ENCODE results near the gene STEAP4. TPM values are rescaled to one million over a fixed set of nuclear protein-coding genes. Genes with fewer than 3 reads are reported as not detected.

STEAP4 gene
- total and polyA plus RNA-seq, 2 of the 13 experiments (the other 11 are each of a cell fraction or from before 2014, with no cell fraction given): not detected

GRCh38 chr7:88347090-88347489 lies 40.4 kb upstream of the STEAP4 start:
- POLR2A ChIA-PET: no interaction called here

More at GRCh38 chr7:88347090-88347489, 40.4 kb upstream of the STEAP4 start:
- Histone ChIP-seq H3K9me3 (ENCODE audit: low read length) (no peaks in the 10 kb centered on the region), H3K4me2 (ENCODE audit: low read depth, low read length) (no peak overlapping the region), H2AFZ (ENCODE audit: low read length) (no peak overlapping the region), H3K36me3 (replicated peaks in 1 of 2; ENCODE audit: control insufficient read depth in 1 of 2, insufficient read depth in 2 of 2, low read length in 2 of 2) (no peaks in the 10 kb centered on the region), H3K79me2 (ENCODE audit: insufficient read depth, low read length) (no peaks in the 10 kb centered on the region), H3K4me3 (replicated peaks in 1 of 3; ENCODE audit: insufficient read depth in 1 of 3, low read depth in 2 of 3, low read length in 3 of 3) (no peak overlapping the region), H4K20me1 (ENCODE audit: insufficient read depth, low read length) (no peaks in the 10 kb centered on the region), H3K27me3 (ENCODE audit: control insufficient read depth in 1 of 2, insufficient read depth in 2 of 2, low read length in 2 of 2) (peaks cover 1 to 5% of the 10 kb centered on the region in 2 experiments; a peak in 2 of 5 replicates), H3K27ac (ENCODE audit: extremely low read length, insufficient read depth, low read length) (no peak overlapping the region), H3K9ac (ENCODE audit: insufficient read depth, low read depth, low read length) (no peak overlapping the region), H3K4me1 (ENCODE audit: insufficient read depth, low read length) (no peaks in the 10 kb centered on the region)
- FAIRE-seq (no peak), DNase-seq (ENCODE audit: low spot score) (no peak), ATAC-seq (peak; percentile 51; the same call in 2 of the 3 replicates)
- no peak for TF ChIP-seq ZNF83 (CRISPR knock-in tag; IDR thresholded peaks at IDR 0.05; ENCODE audit: borderline replicate concordance)
- TF ChIP-seq ZNF552 (CRISPR knock-in tag; IDR thresholded peaks at IDR 0.05; ENCODE audit: borderline replicate concordance): no peak
- no peak for TF ChIP-seq EP300 (IDR thresholded peaks at IDR 0.05; ENCODE audit: low read depth in 2 of 2, low read length in 2 of 2)
- TF ChIP-seq EP300 (CRISPR knock-in tag; IDR thresholded peaks at IDR 0.05; ENCODE audit: borderline replicate concordance): no peak
- TF ChIP-seq, protein P1, sequence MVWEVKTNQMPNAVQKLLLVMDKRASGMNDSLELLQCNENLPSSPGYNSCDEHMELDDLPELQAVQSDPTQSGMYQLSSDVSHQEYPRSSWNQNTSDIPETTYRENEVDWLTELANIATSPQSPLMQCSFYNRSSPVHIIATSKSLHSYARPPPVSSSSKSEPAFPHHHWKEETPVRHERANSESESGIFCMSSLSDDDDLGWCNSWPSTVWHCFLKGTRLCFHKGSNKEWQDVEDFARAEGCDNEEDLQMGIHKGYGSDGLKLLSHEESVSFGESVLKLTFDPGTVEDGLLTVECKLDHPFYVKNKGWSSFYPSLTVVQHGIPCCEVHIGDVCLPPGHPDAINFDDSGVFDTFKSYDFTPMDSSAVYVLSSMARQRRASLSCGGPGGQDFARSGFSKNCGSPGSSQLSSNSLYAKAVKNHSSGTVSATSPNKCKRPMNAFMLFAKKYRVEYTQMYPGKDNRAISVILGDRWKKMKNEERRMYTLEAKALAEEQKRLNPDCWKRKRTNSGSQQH (CRISPR knock-in tag; IDR thresholded peaks at IDR 0.05; ENCODE audit: low read depth): no peak
- TF ChIP-seq TAF15 (IDR thresholded peaks at IDR 0.05; ENCODE audit: low read depth, low read length, poor library complexity, severe bottlenecking): no peak
- TF ChIP-seq NFE2L1 (CRISPR knock-in tag; IDR thresholded peaks at IDR 0.05; ENCODE audit: borderline replicate concordance): no peak
- TF ChIP-seq, protein P2, sequence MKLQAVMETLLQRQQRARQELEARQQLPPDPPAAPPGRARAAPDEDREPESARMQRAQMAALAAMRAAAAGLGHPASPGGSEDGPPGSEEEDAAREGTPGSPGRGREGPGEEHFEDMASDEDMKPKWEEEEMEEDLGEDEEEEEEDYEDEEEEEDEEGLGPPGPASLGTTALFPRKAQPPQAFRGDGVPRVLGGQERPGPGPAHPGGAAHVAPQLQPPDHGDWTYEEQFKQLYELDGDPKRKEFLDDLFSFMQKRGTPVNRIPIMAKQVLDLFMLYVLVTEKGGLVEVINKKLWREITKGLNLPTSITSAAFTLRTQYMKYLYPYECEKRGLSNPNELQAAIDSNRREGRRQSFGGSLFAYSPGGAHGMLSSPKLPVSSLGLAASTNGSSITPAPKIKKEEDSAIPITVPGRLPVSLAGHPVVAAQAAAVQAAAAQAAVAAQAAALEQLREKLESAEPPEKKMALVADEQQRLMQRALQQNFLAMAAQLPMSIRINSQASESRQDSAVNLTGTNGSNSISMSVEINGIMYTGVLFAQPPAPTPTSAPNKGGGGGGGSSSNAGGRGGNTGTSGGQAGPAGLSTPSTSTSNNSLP (IDR thresholded peaks at IDR 0.05; ENCODE audit: low read depth, low read length): no peak
- TF ChIP-seq ZNF160 (CRISPR knock-in tag; IDR thresholded peaks at IDR 0.05): no peak
- no peak for TF ChIP-seq ZNF614 (CRISPR knock-in tag; IDR thresholded peaks at IDR 0.05; ENCODE audit: borderline replicate concordance)
- BruUV-seq (replicated peaks): no TSS peak
- in situ Hi-C loops (cut with HindIII; ENCODE audit: extremely low pct_ligation_motif_present, low pct_unique_long_range_greater_than_20kb) (no loop called here), intact Hi-C loops (cut with micrococcal nuclease; ENCODE audit: unreplicated experiment) (no loop called here)
- CTCF ChIA-PET (ENCODE audit: low intra/inter-chr PET ratio, low total read pairs): no interaction called here
- 1% methylated on average over 7 of the region's 7 CpGs for WGBS (ENCODE audit: low lambda C conversion rate)
